ENCODE data around the gene ITGB1.

ITGB1 gene

DNA sequence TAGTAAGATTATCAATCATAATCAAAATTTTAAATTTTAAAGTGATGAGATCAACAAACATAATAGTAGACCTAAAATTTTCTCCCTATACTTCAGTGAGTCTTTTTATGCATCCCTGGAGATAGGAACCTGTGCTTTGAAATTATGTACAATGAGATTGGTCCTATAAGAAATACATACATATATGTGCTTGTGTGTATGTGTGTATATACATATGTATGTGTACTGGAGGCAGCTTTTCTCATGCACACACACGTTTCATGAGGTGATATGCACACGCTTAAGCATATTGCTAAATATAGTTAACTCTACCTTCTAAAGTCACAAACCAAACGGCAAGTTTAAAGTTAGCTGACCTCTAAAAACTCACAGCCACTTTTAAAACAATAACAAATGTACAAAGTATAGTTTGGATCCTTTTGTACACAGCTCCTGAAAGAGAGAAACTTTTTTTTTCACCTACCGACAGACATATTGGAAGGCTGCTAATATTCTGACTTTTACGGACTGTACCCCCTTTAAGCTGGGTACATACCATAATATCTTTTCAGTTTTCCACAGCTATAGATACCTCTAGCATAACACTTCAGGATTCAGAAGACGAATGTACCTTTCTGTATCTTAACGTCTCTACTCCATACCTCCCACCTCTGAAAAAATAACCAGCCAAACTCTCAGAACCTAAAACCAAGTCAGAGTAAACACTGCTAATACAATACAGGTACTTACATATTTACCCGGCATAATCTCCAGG is 3.3 kb downstream of the ITGB1 start:
- peak in 1 of 2 donors; percentile 10 for DNase-seq (ENCODE audit: low read depth in 2 of 2)
- TF ChIP-seq, protein P1, sequence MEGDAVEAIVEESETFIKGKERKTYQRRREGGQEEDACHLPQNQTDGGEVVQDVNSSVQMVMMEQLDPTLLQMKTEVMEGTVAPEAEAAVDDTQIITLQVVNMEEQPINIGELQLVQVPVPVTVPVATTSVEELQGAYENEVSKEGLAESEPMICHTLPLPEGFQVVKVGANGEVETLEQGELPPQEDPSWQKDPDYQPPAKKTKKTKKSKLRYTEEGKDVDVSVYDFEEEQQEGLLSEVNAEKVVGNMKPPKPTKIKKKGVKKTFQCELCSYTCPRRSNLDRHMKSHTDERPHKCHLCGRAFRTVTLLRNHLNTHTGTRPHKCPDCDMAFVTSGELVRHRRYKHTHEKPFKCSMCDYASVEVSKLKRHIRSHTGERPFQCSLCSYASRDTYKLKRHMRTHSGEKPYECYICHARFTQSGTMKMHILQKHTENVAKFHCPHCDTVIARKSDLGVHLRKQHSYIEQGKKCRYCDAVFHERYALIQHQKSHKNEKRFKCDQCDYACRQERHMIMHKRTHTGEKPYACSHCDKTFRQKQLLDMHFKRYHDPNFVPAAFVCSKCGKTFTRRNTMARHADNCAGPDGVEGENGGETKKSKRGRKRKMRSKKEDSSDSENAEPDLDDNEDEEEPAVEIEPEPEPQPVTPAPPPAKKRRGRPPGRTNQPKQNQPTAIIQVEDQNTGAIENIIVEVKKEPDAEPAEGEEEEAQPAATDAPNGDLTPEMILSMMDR (IDR thresholded peaks at IDR 0.05; ENCODE audit: low read depth, low read length) = no peak
- peak overlapping the region; percentile 69 to 85 for H3K4me3 ChIP-seq (replicated peaks in 1 of 2; ENCODE audit: low read depth in 2 of 2, low read length in 2 of 2)

DNA sequence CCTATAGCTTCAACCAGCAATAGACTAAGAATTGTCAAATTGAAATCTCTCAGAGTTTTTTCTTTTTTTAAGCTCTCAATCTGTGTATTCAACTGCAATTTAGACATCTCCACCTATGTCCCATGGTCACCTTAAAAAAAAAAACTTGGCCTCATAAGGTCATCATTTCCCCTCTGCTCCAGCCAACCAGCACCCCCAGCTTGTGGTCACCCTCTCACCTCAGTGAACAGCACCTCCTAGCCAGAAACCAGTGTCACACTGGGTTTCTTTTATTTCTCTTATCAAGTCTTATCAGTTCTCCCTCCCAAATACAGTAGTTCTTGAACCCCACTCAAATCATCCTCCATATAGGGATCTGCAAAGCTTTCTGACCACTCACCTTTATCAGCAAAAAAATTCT is 4.0 kb downstream of the ITGB1 start:
- TF ChIP-seq, protein P1 (IDR thresholded peaks at IDR 0.05; ENCODE audit: low read depth, low read length) = peak; percentile 5
- peak in 1 of 2 donors; percentile 15 for DNase-seq (ENCODE audit: low read depth in 2 of 2)
- peak overlapping the region in 1 of 2 donors; percentile 85 for H3K4me3 ChIP-seq (replicated peaks in 1 of 2; ENCODE audit: low read depth in 2 of 2, low read length in 2 of 2)

DNA sequence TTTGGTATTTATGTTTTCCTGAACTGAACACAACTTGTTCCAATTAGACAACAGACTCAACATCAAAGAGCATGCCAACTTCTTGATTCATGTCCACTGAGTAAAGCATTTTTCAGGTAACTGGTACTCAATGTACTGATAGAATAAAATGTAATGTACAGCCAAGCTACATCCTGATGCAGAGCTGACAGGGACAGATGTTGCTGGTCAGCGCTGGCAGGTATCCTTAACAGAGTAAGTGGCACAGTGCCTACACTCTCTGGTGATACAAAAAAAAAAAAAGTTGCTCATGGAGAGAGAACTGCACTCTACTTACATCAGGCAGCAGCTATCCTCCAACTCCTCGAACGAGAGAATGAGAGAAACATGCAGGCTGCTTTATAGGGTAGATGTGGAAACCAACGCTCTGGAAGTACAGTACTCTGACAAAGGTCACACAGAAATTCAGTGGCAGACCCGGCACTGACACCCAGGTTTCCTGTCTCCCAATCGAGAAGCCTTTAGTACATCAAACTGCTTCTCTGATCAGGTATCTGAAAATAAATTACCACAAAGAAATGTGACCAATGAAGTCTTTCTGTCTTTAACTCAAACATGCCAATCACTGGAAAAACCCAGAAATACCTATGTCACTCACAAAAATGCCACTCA is 4.6 kb downstream of the ITGB1 start:
- TF ChIP-seq, protein P1 (IDR thresholded peaks at IDR 0.05; ENCODE audit: low read depth, low read length) = no peak
- DNase-seq (ENCODE audit: low read depth in 2 of 2) = peak; percentile 29 to 47
- H3K4me3 ChIP-seq (replicated peaks in 1 of 2; ENCODE audit: low read depth in 2 of 2, low read length in 2 of 2) = peak overlapping the region in 1 of 2 donors; percentile 85

DNA sequence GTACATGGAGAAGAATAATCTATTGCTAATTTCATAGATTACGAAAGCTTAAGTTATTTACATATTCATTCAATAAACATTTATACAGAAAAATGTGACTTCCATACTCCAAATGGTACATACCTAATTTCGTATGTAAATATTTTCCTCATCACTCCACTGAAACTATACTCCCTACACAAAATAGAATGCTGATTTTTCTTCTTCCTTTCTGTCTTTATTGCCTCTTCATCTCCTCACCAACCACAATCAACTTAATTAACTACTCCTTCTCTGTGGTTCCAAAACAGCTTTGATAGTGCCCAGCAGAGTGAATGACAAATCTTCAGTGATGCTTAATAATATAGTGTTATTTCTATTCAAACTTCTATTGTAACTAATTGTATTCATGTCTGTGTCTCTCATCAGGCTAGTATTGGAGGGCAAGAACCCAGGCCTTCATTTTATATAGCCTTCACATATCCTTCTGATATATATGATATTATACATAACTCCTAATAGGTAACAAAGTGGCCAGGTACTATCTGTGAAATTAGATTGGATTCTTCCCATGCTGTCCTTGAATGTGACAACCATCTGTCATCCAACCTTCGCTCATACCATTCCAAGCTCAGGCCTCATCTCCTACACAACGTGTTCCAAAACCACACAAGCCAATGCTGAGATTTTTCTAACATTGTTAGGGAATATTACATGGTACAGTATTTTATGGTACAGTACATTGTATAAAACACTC is 5.3 kb downstream of the ITGB1 start:
- DNase-seq (ENCODE audit: low read depth in 2 of 2) = peak in 1 of 2 donors; percentile 0
- no peak overlapping the region for H3K4me3 ChIP-seq (replicated peaks in 1 of 2; ENCODE audit: low read depth in 2 of 2, low read length in 2 of 2)

GRCh38 chr10:32952094-32952493 is 5.9 kb downstream of the ITGB1 start:
- peak in 1 of 2 donors; percentile 3 for DNase-seq (ENCODE audit: low read depth in 2 of 2)
- TF ChIP-seq, protein P1 (IDR thresholded peaks at IDR 0.05; ENCODE audit: low read depth, low read length) = no peak
- no peak overlapping the region for H3K4me3 ChIP-seq (replicated peaks in 1 of 2; ENCODE audit: low read depth in 2 of 2, low read length in 2 of 2)

More for the DNA sequence above, 5.3 kb downstream of the ITGB1 start:
- TF ChIP-seq, protein P1 (IDR thresholded peaks at IDR 0.05; ENCODE audit: low read depth, low read length) = no peak

DNA sequence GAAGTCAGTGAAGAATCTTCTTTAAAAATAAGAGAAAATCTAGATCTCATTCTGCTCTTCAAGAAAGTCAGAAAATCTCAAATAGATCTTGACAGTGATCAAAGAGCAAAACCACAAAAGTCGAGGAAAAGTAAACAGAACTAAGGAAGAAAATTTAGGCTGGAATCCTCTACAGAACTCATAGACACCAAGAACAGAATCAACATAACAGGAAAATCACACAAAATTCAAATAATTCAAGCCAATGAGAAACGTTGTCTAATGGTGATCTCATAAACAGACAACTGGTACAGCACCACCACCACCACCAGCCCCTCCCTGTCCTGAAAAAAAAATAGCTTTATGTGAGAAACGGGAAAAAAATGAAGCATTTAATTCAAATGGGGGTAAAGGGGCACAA is 6.9 kb downstream of the ITGB1 start:
- no peak overlapping the region for H3K4me3 ChIP-seq (replicated peaks in 1 of 2; ENCODE audit: low read depth in 2 of 2, low read length in 2 of 2)
- TF ChIP-seq, protein P1 (IDR thresholded peaks at IDR 0.05; ENCODE audit: low read depth, low read length) = no peak
- DNase-seq (ENCODE audit: low read depth in 2 of 2) = no peak

Measured in cardiac fibroblast (primary cell).